ENCODE data around the gene DUOX1. TPM values are rescaled to one million over a fixed set of nuclear protein-coding genes. Genes with fewer than 3 reads are reported as not detected.

DUOX1 gene
- total and polyA plus RNA-seq, 12 donors, result 0.14 to 0.99 (median 0.61) TPM; not detected in 1

GRCh38 chr15:45126535-45127158 is 3.1 kb upstream of the DUOX1 start:
- intact Hi-C loops (cut with DNase I), result no loop called here
- Histone ChIP-seq H3K27me3 (peaks cover 5 to 89% (median 73%) of the 10 kb centered on the region in 7 donors), H3K36me3 (no peaks in the 10 kb centered on the region), H3K4me1 (peaks cover 0 to 15% (median 11%) of the 10 kb centered on the region in 9 donors), H3K4me3 (no peak overlapping the region), H3K27ac (no peak overlapping the region), H3K9me3 (no peaks in the 10 kb centered on the region)
- no peak for DNase-seq
- TF ChIP-seq CTCF (IDR thresholded peaks at IDR 0.05), result peak; percentile 15 to 72 (median 59)
- no peak for ATAC-seq
- 55 to 58% methylated on average over 2 of the region's 2 CpGs for WGBS, 2 donors

GRCh38 chr15:45128971-45129639 is 689 bp upstream of the DUOX1 start:
- no peak overlapping the region for H3K27ac ChIP-seq
- peak overlapping the region; percentile 2 to 49 (median 40) for H3K4me3 ChIP-seq
- 3% methylated on average over 46 to 47 of the region's 47 CpGs for WGBS, 2 donors
- no peak for TF ChIP-seq CTCF (IDR thresholded peaks at IDR 0.05)
- no peaks in the 10 kb centered on the region for H3K36me3 ChIP-seq
- DNase-seq (no peak), ATAC-seq (peak in 5 of 8 donors; percentile 18 to 33 (median 27))
- peaks cover 5 to 96% (median 68%) of the 10 kb centered on the region in 7 donors for H3K27me3 ChIP-seq
- peaks cover 0 to 15% (median 11%) of the 10 kb centered on the region in 9 donors for H3K4me1 ChIP-seq
- H3K9me3 ChIP-seq, result no peaks in the 10 kb centered on the region
- intact Hi-C loops (cut with DNase I), result no loop called here

- no peaks in the 10 kb centered on the region for H3K9me3 ChIP-seq
- H3K4me3 ChIP-seq, result peak overlapping the region in 9 of 10 donors; percentile 22 to 49 (median 41)
- no peak for TF ChIP-seq CTCF (IDR thresholded peaks at IDR 0.05)
- 79 to 84% methylated on average over 7 of the region's 7 CpGs for WGBS, 2 donors
- no peaks in the 10 kb centered on the region for H3K36me3 ChIP-seq
- intact Hi-C loops (cut with DNase I), result no loop called here
- peaks cover 5 to 97% (median 74%) of the 10 kb centered on the region in 7 donors for H3K27me3 ChIP-seq
- no peak overlapping the region for H3K27ac ChIP-seq
- peaks cover 0 to 23% (median 18%) of the 10 kb centered on the region in 9 donors for H3K4me1 ChIP-seq
- ATAC-seq (no peak), DNase-seq (no peak)
Observed at GRCh38 chr15:45130291-45131000, 652 bp downstream of the DUOX1 start.

- intact Hi-C loops (cut with DNase I), result no loop called here
- Histone ChIP-seq H3K9me3 (no peaks in the 10 kb centered on the region), H3K27me3 (peaks cover 5 to 96% (median 77%) of the 10 kb centered on the region in 7 donors), H3K36me3 (no peaks in the 10 kb centered on the region), H3K4me3 (no peak overlapping the region), H3K4me1 (peaks cover 0 to 23% (median 18%) of the 10 kb centered on the region in 9 donors), H3K27ac (no peak overlapping the region)
- 92 to 94% methylated on average over 3 of the region's 3 CpGs for WGBS, 2 donors
- no peak for TF ChIP-seq CTCF (IDR thresholded peaks at IDR 0.05)
- ATAC-seq (no peak), DNase-seq (no peak)
Observed at GRCh38 chr15:45131510-45131909, 1.7 kb downstream of the DUOX1 start.
